Astrocyte of the spinal cord (primary cell): ENCODE measurements around the gene ZKSCAN3.
"Not testable (repeated sequence)": the region's sequence is repeated elsewhere in the genome, so short reads cannot be mapped to it uniquely, and the experiment has no call there.

Experiments used
- DNase-seq: peaks from one replicate; pipeline ENCODE4 v3.0.0; 2011; ENCODE audit warnings: low read depth, low spot score
- H3K4me3 ChIP-seq: 2 replicates; pipeline ENCODE4 v1.5.1; 2011; ENCODE audit warnings: low read depth, mild to moderate bottlenecking, low read length, moderate library complexity
- in situ Hi-C: cut with HindIII; loops from 2 replicates; pipeline ENCODE4 v1.10.0; 2017; ENCODE audit warnings: low sequenced_read_pairs
- TF ChIP-seq, protein P1 (sequence below): IDR thresholded peaks from 2 replicates; pipeline ENCODE4 v1.5.1; 2012; ENCODE audit warnings: low read depth, mild to moderate bottlenecking, low read length, inconsistent platforms

Gene ZKSCAN3

GRCh38 chr6:28402197-28402596, 52.5 kb downstream of the ZKSCAN3 start:
- H3K4me3 ChIP-seq = no peak overlapping the region
- no peak for DNase-seq
- in situ Hi-C loops = no loop called here
- TF ChIP-seq, protein P1, sequence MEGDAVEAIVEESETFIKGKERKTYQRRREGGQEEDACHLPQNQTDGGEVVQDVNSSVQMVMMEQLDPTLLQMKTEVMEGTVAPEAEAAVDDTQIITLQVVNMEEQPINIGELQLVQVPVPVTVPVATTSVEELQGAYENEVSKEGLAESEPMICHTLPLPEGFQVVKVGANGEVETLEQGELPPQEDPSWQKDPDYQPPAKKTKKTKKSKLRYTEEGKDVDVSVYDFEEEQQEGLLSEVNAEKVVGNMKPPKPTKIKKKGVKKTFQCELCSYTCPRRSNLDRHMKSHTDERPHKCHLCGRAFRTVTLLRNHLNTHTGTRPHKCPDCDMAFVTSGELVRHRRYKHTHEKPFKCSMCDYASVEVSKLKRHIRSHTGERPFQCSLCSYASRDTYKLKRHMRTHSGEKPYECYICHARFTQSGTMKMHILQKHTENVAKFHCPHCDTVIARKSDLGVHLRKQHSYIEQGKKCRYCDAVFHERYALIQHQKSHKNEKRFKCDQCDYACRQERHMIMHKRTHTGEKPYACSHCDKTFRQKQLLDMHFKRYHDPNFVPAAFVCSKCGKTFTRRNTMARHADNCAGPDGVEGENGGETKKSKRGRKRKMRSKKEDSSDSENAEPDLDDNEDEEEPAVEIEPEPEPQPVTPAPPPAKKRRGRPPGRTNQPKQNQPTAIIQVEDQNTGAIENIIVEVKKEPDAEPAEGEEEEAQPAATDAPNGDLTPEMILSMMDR = no peak

GRCh38 chr6:28403923-28404322, 54.2 kb downstream of the ZKSCAN3 start:
- in situ Hi-C loops, H3K4me3 ChIP-seq, DNase-seq: not testable (repeated sequence)

DNA sequence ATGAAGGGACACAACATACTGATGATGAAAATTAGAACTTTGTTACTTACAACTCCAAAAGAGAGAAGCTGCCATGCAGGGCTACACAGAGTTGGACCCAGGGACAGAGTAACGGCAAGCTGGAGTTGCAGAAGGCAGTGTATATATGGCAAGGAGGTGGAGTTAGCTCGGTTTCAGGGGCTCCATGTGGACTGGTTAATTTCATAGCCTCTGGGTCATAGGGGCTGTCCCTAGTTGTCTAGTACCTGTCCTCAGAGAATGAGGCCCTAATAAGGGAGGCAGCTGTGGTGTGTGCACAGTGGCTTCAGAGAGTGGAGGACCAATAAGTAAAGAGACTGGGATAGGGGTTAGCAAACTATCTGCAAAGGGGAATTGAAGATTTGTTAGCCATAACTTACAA, 57.7 kb downstream of the ZKSCAN3 start:
- in situ Hi-C loops = no loop called here
- no peak for DNase-seq
- TF ChIP-seq, protein P1 = no peak
- no peak overlapping the region for H3K4me3 ChIP-seq

- DNase-seq = no peak
- in situ Hi-C loops = no loop called here
- no peak overlapping the region for H3K4me3 ChIP-seq
- TF ChIP-seq, protein P1 = no peak
Measured at GRCh38 chr6:28408076-28408802, 58.5 kb downstream of the ZKSCAN3 start.

GRCh38 chr6:28410767-28411166, 61.0 kb downstream of the ZKSCAN3 start:
- in situ Hi-C loops = no loop called here
- H3K4me3 ChIP-seq = no peak overlapping the region
- TF ChIP-seq, protein P1 = no peak
- no peak for DNase-seq

DNA sequence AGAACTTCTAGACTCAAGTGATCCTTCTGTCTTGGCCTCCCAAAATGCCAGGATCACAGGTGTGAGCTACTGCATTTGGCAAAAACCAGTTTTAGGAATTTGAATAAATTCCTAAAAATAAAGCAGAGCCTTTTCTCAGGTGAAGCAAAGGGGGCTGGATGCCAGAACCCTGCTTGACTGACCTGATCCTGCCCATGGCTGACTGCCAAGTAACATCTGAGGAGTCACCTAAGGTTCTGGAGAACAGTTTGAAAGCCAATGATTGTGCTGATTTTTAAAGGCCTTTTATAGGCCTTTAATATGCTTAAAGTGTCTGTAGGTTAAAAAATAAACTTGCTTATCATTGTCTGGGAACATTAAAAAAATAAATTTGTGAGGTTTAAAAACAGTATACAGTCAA, 63.9 kb downstream of the ZKSCAN3 start:
- no peak for DNase-seq
- TF ChIP-seq, protein P1 = no peak
- H3K4me3 ChIP-seq = no peak overlapping the region
- in situ Hi-C loops = no loop called here
